Bronchial epithelial cell (primary cell): Measurements from ENCODE around the gene VAMP8. TPM values are rescaled to one million over a fixed set of nuclear protein-coding genes. Genes with fewer than 3 reads are reported as not detected.
A peak's percentile ranks its signal among the peaks of the same experiment; 100 is the strongest.
"Not testable (repeated sequence)": the region's sequence is repeated elsewhere in the genome, so short reads cannot be mapped to it uniquely, and the experiment has no call there.

Source experiments
- DNase-seq: peaks from one replicate; pipeline ENCODE4 v3.0.0-alpha.2; 2010; ENCODE audit warnings: low read depth
- FAIRE-seq: peaks from 2 replicates; lab custom pipeline; 2011; peaks lifted over from hg19 to GRCh38; lab: Jason Lieb, UNC
- H3K27me3 ChIP-seq: 2 replicates; pipeline ENCODE4 v1.5.1; 2011; ENCODE audit warnings: low read length; ENCODE audit not compliant: control insufficient read depth, insufficient read depth
- H3K36me3 ChIP-seq: 2 replicates; pipeline ENCODE4 v1.5.1; 2011; ENCODE audit warnings: low read length; ENCODE audit not compliant: control insufficient read depth, insufficient read depth
- H3K4me3 ChIP-seq: 2 replicates; pipeline ENCODE4 v1.5.1; 2011; ENCODE audit warnings: mild to moderate bottlenecking, low read depth, low read length, control low read depth
- total RNA-seq: library from RNA; depleted of rRNA; stranded (reverse); fragments of >200 nt; gene quantifications from 2 replicates; pipeline ENCODE4 v1.2.1, GENCODE V29; 2014
- TF ChIP-seq, protein P1 (sequence below): IDR thresholded peaks from 2 replicates; pipeline ENCODE4 v1.5.1; 2011; ENCODE audit warnings: mild to moderate bottlenecking, moderate library complexity, low read length, control low read depth, inconsistent platforms; ENCODE audit not compliant: insufficient read depth, severe bottlenecking

Gene VAMP8
- total RNA-seq, 1 donor from 2014 or later = 41.3 TPM

DNA sequence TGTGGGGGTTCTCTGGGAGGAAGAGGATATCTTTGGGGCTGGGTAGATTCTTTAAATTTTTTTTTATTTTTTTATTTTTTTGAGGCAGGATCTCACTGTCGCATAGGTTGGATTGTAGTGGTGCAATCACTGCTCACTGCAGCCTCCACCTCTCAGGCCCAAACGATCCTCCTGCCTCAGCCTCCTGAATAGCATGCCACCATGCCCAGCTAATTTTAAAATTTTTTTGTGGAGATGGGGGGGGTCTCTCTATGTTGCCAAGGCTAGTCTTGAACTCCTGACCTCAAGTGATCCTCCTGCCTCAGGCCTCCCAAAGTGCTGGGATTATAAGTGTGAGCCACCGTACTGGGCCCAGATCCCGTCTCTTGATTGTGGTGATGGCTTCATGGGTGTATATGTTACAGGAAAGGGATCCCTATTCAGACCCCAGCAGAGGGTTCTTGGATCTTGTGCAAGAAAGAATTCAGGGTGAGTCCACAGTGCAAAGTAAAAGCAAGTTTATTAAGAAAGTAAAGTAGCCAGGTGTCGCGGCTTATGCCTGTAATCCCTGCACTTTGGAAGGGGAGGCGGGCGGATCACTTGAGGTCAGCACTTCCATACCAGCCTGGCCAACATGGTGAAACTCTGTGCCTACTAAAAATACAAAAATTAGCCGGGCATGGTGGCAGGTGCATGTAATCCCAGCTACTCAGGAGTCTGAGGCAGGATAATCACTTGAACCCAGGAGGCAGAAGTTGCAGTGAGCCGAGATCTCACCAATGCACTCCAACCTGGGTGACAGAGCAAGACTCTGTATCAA is 36.5 kb downstream of the VAMP8 start:
- TF ChIP-seq, protein P1, sequence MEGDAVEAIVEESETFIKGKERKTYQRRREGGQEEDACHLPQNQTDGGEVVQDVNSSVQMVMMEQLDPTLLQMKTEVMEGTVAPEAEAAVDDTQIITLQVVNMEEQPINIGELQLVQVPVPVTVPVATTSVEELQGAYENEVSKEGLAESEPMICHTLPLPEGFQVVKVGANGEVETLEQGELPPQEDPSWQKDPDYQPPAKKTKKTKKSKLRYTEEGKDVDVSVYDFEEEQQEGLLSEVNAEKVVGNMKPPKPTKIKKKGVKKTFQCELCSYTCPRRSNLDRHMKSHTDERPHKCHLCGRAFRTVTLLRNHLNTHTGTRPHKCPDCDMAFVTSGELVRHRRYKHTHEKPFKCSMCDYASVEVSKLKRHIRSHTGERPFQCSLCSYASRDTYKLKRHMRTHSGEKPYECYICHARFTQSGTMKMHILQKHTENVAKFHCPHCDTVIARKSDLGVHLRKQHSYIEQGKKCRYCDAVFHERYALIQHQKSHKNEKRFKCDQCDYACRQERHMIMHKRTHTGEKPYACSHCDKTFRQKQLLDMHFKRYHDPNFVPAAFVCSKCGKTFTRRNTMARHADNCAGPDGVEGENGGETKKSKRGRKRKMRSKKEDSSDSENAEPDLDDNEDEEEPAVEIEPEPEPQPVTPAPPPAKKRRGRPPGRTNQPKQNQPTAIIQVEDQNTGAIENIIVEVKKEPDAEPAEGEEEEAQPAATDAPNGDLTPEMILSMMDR = no peak
- no peaks in the 10 kb centered on the region for H3K27me3 ChIP-seq
- H3K36me3 ChIP-seq = peaks cover 5% of the 10 kb centered on the region
- no peak for DNase-seq
- no peak for FAIRE-seq
- no peak overlapping the region for H3K4me3 ChIP-seq

DNA sequence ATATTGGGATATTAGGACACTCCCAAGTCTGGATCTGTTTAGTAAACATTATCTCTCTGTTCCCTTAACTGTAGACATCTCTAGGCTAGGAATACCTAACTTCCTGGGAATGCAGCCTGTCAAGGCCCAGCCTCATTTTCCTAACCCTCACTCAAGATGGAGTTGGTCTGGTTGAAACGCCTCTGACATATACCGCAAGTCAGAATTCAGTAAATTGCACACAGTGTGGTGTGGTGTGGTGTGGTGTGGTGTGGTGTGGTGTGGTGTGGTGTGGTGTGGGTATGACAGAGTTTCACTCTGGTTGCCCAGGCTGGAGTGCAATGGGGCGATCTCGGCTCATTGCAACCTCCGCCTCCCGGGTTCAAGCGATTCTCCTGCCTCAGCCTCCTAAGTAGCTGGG is 37.4 kb downstream of the VAMP8 start:
- DNase-seq, FAIRE-seq, H3K4me3 ChIP-seq, H3K36me3 ChIP-seq, H3K27me3 ChIP-seq: not testable (repeated sequence)

DNA sequence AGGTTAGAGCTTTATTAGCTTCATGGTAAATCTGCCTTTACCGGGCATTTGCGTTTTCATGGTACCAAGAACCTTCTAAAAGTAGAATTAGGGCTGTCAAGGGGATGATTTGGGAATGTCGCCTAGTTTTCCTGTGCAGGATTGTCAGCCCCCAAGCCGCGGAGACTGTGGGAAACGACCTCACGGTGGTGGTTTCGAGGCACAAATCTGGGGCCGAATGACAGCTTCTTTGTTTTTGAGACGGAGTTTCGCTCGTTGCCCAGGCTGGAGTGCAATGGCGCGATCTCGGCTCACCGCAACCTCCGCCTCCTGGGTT is 38.0 kb downstream of the VAMP8 start:
- H3K4me3 ChIP-seq = no peak overlapping the region
- TF ChIP-seq, protein P1 = no peak
- DNase-seq (no peak), FAIRE-seq (no peak)
- peaks cover under 1% of the 10 kb centered on the region for H3K36me3 ChIP-seq
- no peaks in the 10 kb centered on the region for H3K27me3 ChIP-seq

DNA sequence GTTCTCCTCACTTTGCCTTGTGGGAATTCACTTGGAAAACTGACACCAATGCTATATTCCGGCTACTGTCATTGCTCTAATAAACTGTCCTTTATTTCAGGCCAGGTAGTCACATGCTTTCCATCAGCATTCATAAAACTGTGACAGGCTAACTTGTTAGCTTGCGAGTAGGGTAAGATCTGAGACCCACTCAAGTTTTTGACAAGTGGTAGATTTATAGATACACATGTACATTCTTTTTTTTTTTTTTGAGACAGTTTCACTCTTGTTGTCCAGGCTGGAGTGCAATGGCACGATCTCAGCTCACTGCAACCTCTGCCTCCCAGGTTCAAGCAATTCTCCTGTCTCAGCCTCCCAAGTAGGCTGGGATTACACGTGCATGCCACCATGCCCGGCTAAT is 40.3 kb downstream of the VAMP8 start:
- H3K4me3 ChIP-seq, H3K27me3 ChIP-seq, H3K36me3 ChIP-seq, FAIRE-seq, DNase-seq: not testable (repeated sequence)

DNA sequence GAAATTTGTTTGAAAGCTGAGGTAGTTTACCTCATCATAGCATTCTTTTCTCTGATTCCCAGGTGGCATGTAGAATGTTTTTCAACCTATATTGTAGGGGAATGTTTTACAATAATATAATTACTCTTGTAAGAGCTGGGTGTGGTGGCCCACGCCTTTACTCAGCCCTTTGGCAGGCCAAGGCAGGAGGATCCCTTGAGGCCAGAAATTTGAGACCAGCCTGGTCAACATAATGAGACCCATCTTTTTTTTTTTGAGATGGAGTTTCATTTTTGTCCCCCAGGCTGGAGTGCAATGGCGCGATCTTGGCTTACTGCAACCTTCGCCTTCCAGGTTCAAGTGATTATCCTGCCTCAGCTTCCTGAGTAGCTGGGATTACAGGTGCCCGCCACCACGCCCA is 42.2 kb downstream of the VAMP8 start:
- H3K27me3 ChIP-seq = no peaks in the 10 kb centered on the region
- DNase-seq = peak; percentile 35
- TF ChIP-seq, protein P1 = no peak
- no peak for FAIRE-seq
- peaks cover 11% of the 10 kb centered on the region for H3K36me3 ChIP-seq
- H3K4me3 ChIP-seq = no peak overlapping the region

DNA sequence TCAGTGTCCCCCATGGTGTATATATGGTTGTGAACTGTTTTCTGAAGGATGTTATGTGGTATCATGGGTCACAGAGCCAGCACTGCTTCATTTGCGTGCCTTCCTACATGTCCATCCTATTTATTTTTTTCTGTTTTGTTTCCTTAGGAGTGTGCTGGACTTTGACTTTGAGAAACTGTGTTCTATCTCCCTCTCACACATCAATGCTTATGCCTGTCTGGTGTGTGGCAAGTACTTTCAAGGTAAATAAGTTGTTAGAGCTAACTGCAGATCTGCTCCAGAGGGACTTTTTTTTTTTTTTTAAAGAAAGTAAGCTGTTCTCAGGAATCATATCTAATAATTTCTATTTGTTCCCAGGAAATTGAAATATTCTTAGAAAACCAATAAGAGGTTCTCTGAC is 44.0 kb downstream of the VAMP8 start:
- DNase-seq (no peak), FAIRE-seq (no peak)
- no peaks in the 10 kb centered on the region for H3K27me3 ChIP-seq
- peaks cover 17% of the 10 kb centered on the region for H3K36me3 ChIP-seq
- TF ChIP-seq, protein P1 = no peak
- H3K4me3 ChIP-seq = no peak overlapping the region

DNA sequence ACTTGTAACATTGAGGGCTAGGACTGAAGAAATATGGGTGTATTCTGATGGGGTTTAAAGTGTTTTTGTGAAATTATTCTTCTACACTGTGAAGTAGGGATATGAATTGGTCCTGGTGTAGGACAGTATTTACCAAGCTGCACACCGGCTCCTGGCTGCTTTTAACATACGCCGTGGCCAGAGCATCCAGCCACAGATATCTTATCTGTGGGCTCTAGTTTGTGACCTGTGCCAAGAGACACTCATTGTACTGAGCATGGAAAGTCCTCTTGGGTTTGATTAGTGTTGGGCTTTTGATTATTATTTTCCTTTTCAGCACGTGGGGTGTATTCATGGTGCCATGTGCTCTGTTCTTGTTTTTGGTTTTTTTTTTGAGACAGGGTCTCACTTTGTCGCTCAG is 46.6 kb downstream of the VAMP8 start:
- Histone ChIP-seq H3K36me3 (peaks cover 18% of the 10 kb centered on the region), H3K27me3 (no peaks in the 10 kb centered on the region), H3K4me3 (no peak overlapping the region)
- no peak for FAIRE-seq
- DNase-seq = no peak
- TF ChIP-seq, protein P1 = no peak
